ENCODE measurements around the gene CNOT4.
"Not testable (repeated sequence)": the region's sequence is repeated elsewhere in the genome, so short reads cannot be mapped to it uniquely, and the experiment has no call there.

The CNOT4 gene

DNA sequence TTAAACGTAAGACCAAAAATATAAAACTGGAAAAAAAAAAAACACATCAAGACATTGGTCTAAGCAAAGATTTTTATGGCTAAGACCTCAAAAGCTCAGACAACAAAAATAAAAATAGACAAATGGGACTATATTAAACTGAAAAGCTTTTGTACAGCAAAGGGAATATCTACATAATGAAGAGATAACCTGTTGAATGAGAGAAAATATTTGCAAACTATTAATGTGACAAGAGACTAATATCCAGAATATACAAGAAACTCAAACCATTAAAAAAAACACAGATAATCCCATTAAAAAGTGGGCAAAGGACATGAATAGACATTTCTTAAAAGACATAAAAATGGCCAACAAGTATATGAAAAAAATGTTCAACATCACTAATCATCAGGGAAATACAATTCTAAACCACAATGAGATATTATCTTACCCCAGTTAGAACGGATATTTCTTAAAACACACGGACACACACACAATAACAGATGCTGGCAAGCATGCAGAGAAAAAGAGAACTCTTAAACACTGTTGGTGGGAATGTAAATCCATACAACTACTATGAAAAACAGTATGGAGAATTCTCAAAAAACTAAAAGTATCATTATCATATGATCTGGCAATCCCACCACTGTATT is 28.8 kb downstream of the CNOT4 start:
- Histone ChIP-seq H3K9ac (ENCODE audit: low read depth, low read length) (no peak overlapping the region), H3K9me3 (replicated peaks; ENCODE audit: low read length) (no peaks in the 10 kb centered on the region), H3K4me1 (ENCODE audit: control insufficient read depth, insufficient read depth, low read length) (no peaks in the 10 kb centered on the region), H3K27me3 (ENCODE audit: control insufficient read depth, insufficient read depth, low read length) (no peaks in the 10 kb centered on the region), H3K4me2 (ENCODE audit: low read length) (no peak overlapping the region), H3K36me3 (ENCODE audit: insufficient read depth, low read length) (peaks cover 4% of the 10 kb centered on the region), H3K4me3 (ENCODE audit: low read length) (no peak overlapping the region)

DNA sequence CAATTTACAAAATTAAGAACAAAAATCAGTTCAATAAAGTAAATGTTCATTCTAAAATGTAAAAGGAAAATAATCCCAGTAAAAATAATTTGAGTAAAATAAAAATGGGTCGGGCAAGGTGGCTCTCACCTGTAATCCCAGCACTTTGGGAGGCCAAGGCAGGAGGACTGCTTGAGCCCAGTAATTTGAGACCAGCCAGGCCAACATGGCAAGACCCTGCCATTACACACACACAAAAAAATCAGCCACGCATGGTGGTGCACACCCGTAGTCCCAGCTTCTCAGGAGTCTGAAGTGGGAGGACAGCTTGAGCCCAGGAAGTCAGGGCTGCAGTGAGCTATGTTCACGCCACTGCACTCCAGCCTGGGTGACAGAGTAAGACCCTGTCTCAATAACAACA is 34.4 kb downstream of the CNOT4 start:
- H3K9ac ChIP-seq (ENCODE audit: low read depth, low read length), result no peak overlapping the region
- H3K4me3 ChIP-seq (ENCODE audit: low read length), result no peak overlapping the region
- no peaks in the 10 kb centered on the region for H3K9me3 ChIP-seq (replicated peaks; ENCODE audit: low read length)
- no peak overlapping the region for H3K4me2 ChIP-seq (ENCODE audit: low read length)
- H3K27me3 ChIP-seq (ENCODE audit: control insufficient read depth, insufficient read depth, low read length), result no peaks in the 10 kb centered on the region
- H3K36me3 ChIP-seq (ENCODE audit: insufficient read depth, low read length), result peaks cover 4% of the 10 kb centered on the region
- no peaks in the 10 kb centered on the region for H3K4me1 ChIP-seq (ENCODE audit: control insufficient read depth, insufficient read depth, low read length)

DNA sequence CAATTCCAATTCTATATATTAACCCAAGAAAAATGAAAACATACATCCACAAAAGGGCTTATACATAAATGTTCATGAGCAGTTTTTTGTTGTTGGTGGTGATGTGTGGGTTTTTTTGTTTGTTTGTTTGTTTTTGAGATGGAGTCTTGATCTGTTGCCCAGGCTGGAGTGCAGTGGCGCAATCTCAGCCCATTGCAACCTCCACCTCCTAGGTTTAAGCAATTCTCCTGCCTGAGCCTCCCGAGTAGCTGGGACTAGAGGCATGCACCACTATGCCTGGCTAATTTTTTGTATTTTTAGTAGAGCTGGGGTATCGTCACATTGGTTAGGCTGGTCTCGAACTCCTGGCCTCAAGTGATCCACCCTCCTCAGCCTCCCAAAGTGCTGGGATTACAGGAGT is 40.2 kb downstream of the CNOT4 start:
- not testable (repeated sequence) for H3K4me1 ChIP-seq (ENCODE audit: control insufficient read depth, insufficient read depth, low read length); H3K9me3 ChIP-seq (replicated peaks; ENCODE audit: low read length); H3K27me3 ChIP-seq (ENCODE audit: control insufficient read depth, insufficient read depth, low read length)

DNA sequence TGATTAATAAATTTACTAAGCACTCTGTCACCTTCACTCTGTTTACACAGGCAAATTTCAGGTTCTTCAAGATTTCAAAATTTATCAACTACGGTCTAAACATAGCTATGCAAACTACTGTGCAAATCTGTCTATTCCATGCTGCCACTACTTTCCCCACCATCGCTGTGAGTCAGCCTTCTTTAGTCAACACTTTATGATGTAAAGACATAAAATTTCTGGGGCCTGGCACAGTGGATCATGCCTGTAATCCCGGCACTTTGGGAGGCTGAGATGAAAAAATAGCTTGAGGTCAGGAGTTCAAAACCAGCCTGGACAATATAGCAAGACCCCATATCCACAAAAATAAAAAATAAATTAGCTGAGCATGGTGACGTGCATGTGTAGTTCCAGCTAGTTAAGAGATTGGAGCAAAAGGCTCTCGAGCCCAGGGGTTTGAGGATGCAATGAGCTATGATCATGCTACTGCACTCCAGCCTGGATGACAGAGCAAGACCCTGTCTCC is 42.6 kb downstream of the CNOT4 start:
- no peaks in the 10 kb centered on the region for H3K27me3 ChIP-seq (ENCODE audit: control insufficient read depth, insufficient read depth, low read length)
- no peaks in the 10 kb centered on the region for H3K9me3 ChIP-seq (replicated peaks; ENCODE audit: low read length)
- no peaks in the 10 kb centered on the region for H3K36me3 ChIP-seq (ENCODE audit: insufficient read depth, low read length)
- H3K4me3 ChIP-seq (ENCODE audit: low read length), result no peak overlapping the region
- no peaks in the 10 kb centered on the region for H3K4me1 ChIP-seq (ENCODE audit: control insufficient read depth, insufficient read depth, low read length)
- H3K9ac ChIP-seq (ENCODE audit: low read depth, low read length), result no peak overlapping the region
- H3K4me2 ChIP-seq (ENCODE audit: low read length), result no peak overlapping the region

More for the DNA sequence above, 40.2 kb downstream of the CNOT4 start:
- not testable (repeated sequence) for H3K9ac ChIP-seq (ENCODE audit: low read depth, low read length); H3K36me3 ChIP-seq (ENCODE audit: insufficient read depth, low read length); H3K4me3 ChIP-seq (ENCODE audit: low read length); H3K4me2 ChIP-seq (ENCODE audit: low read length)

DNA sequence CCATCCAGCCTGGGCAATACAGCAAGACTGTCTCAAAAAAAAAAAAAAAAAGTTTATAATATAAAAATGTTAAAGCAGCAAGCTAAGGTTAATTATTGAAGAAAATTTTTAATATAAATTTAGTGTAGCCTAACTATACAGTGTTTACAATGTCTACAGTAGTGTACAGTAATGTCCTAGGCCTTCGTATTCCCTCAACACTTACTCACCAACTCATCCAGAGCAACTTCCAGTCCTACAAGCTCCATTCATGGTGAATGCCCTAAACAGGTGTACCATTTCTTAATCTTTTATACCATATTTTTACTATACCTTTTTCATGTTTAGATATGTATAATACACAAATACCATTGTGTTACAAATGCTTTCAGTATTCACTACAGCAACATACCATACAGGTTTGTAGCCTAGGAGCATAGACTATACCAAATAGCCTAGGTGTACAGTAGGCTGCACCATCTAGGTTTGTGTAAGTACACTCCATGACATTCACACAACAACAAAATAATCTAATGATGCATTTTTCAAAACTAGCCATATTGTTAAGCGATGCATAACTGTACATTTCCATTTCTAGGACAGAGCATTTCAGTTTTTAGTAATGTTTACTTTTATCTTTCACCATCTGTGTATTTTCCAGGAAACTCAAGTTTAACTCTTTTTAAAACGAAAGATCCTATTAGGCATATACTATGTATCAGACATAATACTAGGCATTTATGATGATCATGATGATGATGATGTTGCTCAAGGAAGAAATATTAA is 43.3 kb downstream of the CNOT4 start:
- Histone ChIP-seq H3K9me3 (replicated peaks; ENCODE audit: low read length) (no peaks in the 10 kb centered on the region), H3K27me3 (ENCODE audit: control insufficient read depth, insufficient read depth, low read length) (no peaks in the 10 kb centered on the region), H3K4me2 (ENCODE audit: low read length) (no peak overlapping the region), H3K9ac (ENCODE audit: low read depth, low read length) (no peak overlapping the region), H3K4me3 (ENCODE audit: low read length) (no peak overlapping the region), H3K4me1 (ENCODE audit: control insufficient read depth, insufficient read depth, low read length) (no peaks in the 10 kb centered on the region), H3K36me3 (ENCODE audit: insufficient read depth, low read length) (no peaks in the 10 kb centered on the region)

DNA sequence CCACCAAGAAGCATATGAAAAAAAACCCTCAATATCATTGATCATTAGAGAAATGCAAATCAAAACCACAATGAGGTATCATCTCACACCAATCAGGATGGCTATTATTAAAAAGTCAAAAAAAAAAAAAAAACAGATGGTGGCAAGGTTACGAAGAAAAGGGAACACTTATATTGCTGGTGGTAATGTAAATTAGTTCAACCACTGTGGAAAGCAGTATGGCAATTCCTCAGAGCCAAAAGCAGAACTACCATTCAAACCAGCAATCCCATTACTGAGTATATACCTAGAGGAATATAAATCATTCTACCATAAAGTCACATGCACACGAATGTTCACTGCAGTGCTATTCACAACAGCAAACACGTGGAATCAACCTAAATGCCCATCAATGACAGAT is 46.0 kb downstream of the CNOT4 start:
- no peaks in the 10 kb centered on the region for H3K4me1 ChIP-seq (ENCODE audit: control insufficient read depth, insufficient read depth, low read length)
- H3K36me3 ChIP-seq (ENCODE audit: insufficient read depth, low read length), result no peaks in the 10 kb centered on the region
- no peak overlapping the region for H3K9ac ChIP-seq (ENCODE audit: low read depth, low read length)
- H3K4me3 ChIP-seq (ENCODE audit: low read length), result no peak overlapping the region
- H3K4me2 ChIP-seq (ENCODE audit: low read length), result no peak overlapping the region
- no peaks in the 10 kb centered on the region for H3K27me3 ChIP-seq (ENCODE audit: control insufficient read depth, insufficient read depth, low read length)
- no peaks in the 10 kb centered on the region for H3K9me3 ChIP-seq (replicated peaks; ENCODE audit: low read length)

DNA sequence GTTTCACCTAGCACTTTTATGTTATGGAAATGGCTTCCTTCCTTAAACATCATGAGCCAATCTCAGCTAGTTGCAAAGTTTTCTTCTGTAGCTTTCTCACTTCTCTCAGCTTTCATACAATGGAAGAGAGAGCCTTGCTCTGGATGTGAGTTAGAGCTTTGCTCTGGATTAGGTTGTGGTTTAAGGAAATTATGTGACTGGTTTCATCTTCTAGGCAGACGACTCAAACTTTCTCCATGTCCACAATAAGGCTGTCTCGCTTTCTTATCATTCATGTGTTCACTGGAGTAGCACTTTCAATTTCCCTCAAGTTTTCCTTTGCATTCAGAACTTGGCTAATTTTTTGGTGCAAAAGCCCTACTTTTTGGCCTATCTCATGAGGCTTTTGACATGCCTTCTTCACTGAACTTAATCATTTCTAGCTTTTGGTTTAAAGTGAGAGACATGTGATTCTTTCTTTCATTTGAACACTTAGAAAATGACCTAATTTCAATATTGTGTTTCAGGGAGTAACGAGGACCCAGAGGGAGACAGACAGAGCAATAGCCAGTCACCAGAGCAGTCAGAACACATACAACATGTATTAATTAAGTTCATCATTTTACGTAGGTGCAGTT is 49.8 kb downstream of the CNOT4 start:
- no peaks in the 10 kb centered on the region for H3K4me1 ChIP-seq (ENCODE audit: control insufficient read depth, insufficient read depth, low read length)
- H3K36me3 ChIP-seq (ENCODE audit: insufficient read depth, low read length), result no peaks in the 10 kb centered on the region

DNA sequence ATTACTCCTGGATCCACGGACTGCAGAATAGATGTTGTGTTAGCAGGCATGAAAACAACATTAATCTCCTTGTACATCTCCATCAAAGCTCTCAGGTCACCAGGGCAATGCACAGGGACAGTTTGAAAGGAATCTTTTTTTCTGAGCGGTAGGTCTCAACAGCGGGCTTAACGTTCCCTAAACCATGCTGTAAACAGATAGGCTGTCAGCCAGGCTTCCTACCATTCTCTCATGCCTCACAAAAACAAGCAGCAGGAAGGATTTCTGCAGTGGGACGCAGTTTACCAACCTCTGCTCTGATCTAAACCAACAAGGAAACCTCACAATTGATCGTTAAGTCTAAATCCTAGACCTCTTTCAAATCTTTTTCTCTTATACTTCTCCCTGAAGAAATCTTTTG is 50.8 kb downstream of the CNOT4 start:
- no peak overlapping the region for H3K4me3 ChIP-seq (ENCODE audit: low read length)
- no peaks in the 10 kb centered on the region for H3K9me3 ChIP-seq (replicated peaks; ENCODE audit: low read length)
- no peaks in the 10 kb centered on the region for H3K4me1 ChIP-seq (ENCODE audit: control insufficient read depth, insufficient read depth, low read length)
- no peaks in the 10 kb centered on the region for H3K36me3 ChIP-seq (ENCODE audit: insufficient read depth, low read length)
- H3K9ac ChIP-seq (ENCODE audit: low read depth, low read length), result no peak overlapping the region
- H3K4me2 ChIP-seq (ENCODE audit: low read length), result no peak overlapping the region
- H3K27me3 ChIP-seq (ENCODE audit: control insufficient read depth, insufficient read depth, low read length), result no peaks in the 10 kb centered on the region

More for the DNA sequence above, 49.8 kb downstream of the CNOT4 start:
- no peak overlapping the region for H3K4me3 ChIP-seq (ENCODE audit: low read length)
- no peaks in the 10 kb centered on the region for H3K27me3 ChIP-seq (ENCODE audit: control insufficient read depth, insufficient read depth, low read length)
- H3K9ac ChIP-seq (ENCODE audit: low read depth, low read length), result no peak overlapping the region
- no peaks in the 10 kb centered on the region for H3K9me3 ChIP-seq (replicated peaks; ENCODE audit: low read length)
- no peak overlapping the region for H3K4me2 ChIP-seq (ENCODE audit: low read length)

DNA sequence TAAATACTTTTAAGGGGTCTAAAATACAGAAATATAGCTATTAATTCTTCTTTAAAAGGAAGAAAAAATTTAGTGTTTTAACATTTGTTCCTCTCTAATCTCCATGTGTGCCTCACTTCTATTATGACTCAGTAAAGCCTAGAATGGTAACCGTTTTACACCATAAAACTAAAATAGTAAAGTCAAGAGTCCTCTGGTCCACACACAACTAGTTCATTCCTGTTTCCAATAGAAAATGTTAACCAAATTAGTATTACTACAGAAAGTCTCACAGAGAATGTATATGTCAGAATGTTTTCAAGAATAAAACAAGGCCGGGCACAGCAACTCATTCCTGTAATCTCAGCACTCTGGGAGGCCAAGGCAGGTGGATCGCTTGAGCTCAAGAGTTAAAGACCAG is 55.8 kb downstream of the CNOT4 start:
- H3K9me3 ChIP-seq (replicated peaks; ENCODE audit: low read length), result no peaks in the 10 kb centered on the region
- no peak overlapping the region for H3K4me2 ChIP-seq (ENCODE audit: low read length)
- no peaks in the 10 kb centered on the region for H3K27me3 ChIP-seq (ENCODE audit: control insufficient read depth, insufficient read depth, low read length)
- no peak overlapping the region for H3K4me3 ChIP-seq (ENCODE audit: low read length)
- no peaks in the 10 kb centered on the region for H3K4me1 ChIP-seq (ENCODE audit: control insufficient read depth, insufficient read depth, low read length)
- H3K36me3 ChIP-seq (ENCODE audit: insufficient read depth, low read length), result no peaks in the 10 kb centered on the region
- no peak overlapping the region for H3K9ac ChIP-seq (ENCODE audit: low read depth, low read length)

DNA sequence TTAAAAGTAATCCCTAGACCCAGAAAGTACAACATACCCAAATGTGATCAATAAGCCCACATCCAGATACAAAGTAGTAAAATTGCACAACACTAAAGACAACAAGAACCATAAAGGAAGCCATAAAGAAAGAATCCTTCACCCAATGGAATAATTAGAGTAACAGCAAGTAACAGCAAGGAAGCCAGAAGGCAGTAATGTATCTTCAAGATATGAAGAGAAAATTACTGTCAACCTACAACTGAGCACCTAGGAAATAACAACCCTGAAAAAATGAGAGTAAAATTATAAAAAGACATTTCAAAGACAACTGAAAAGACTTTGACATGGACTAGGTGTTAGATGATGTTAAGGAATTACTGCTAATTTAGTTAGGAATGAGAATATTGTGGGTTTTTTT is 60.5 kb downstream of the CNOT4 start:
- Histone ChIP-seq H3K4me1 (ENCODE audit: control insufficient read depth, insufficient read depth, low read length) (no peaks in the 10 kb centered on the region), H3K27me3 (ENCODE audit: control insufficient read depth, insufficient read depth, low read length) (no peaks in the 10 kb centered on the region), H3K36me3 (ENCODE audit: insufficient read depth, low read length) (no peaks in the 10 kb centered on the region), H3K9me3 (replicated peaks; ENCODE audit: low read length) (no peaks in the 10 kb centered on the region), H3K4me2 (ENCODE audit: low read length) (no peak overlapping the region), H3K9ac (ENCODE audit: low read depth, low read length) (no peak overlapping the region), H3K4me3 (ENCODE audit: low read length) (no peak overlapping the region)

DNA sequence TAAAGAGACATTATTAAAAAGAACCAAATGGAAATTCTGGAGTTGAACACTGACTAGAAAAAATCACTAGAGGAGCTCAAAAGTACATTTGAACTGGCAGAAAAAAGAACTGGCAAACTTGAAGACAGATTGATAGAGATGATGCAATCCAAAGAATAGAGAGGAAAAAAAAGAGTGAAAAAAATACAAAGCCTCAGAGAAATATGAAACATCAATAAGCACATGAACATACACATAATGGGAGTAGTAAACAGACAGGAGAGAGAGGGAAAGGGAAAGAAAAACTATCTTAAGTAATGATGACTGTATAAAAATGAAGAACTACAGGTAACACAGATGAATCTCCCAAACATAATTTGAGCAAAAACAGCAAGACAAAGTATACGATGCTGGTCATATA is 61.1 kb downstream of the CNOT4 start:
- H3K9me3 ChIP-seq (replicated peaks; ENCODE audit: low read length), result no peaks in the 10 kb centered on the region
- H3K4me2 ChIP-seq (ENCODE audit: low read length), result no peak overlapping the region
- no peaks in the 10 kb centered on the region for H3K4me1 ChIP-seq (ENCODE audit: control insufficient read depth, insufficient read depth, low read length)
- H3K27me3 ChIP-seq (ENCODE audit: control insufficient read depth, insufficient read depth, low read length), result no peaks in the 10 kb centered on the region
- H3K4me3 ChIP-seq (ENCODE audit: low read length), result no peak overlapping the region
- peaks cover 1% of the 10 kb centered on the region for H3K36me3 ChIP-seq (ENCODE audit: insufficient read depth, low read length)
- H3K9ac ChIP-seq (ENCODE audit: low read depth, low read length), result no peak overlapping the region

Measured in skeletal muscle satellite cell (primary cell).